GM23248 (cell line): ENCODE results near the gene LPCAT4. TPM values are rescaled to one million over a fixed set of nuclear protein-coding genes. Genes with fewer than 3 reads are reported as not detected.

Source experiments
- DNase-seq: peaks from one replicate; pipeline ENCODE4 v3.0.0-alpha.2; 2015
- H2AFZ ChIP-seq: fragments of 200-600 bp; sonication (generic); 2 replicates; pipeline ENCODE4 v1.6.1; 2016; ENCODE audit warnings: antibody characterized with exemption
- H3F3A ChIP-seq: fragments of 200-600 bp; sonication (generic); 2 replicates; pipeline ENCODE4 v1.6.1; 2016; ENCODE audit warnings: mild to moderate bottlenecking, antibody characterized with exemption, mixed run types; ENCODE audit not compliant: insufficient read depth
- H3K27ac ChIP-seq: fragments of 200-600 bp; sonication (generic); 2 replicates; pipeline ENCODE4 v1.5.1; 2016; ENCODE audit warnings: mild to moderate bottlenecking
- H3K27me3 ChIP-seq: fragments of 200-600 bp; sonication (generic); replicated peaks from 2 replicates; pipeline ENCODE4 v1.6.1; 2016; ENCODE audit warnings: mild to moderate bottlenecking; ENCODE audit not compliant: insufficient read depth
- H3K36me3 ChIP-seq: fragments of 200-600 bp; sonication (generic); 2 replicates; pipeline ENCODE4 v1.6.1; 2016; ENCODE audit warnings: low read depth, mild to moderate bottlenecking
- H3K4me1 ChIP-seq: fragments of 200-600 bp; sonication (generic); 2 replicates; pipeline ENCODE4 v1.6.1; 2016; ENCODE audit warnings: mild to moderate bottlenecking; ENCODE audit not compliant: insufficient read depth
- H3K4me2 ChIP-seq: fragments of 200-600 bp; sonication (generic); one replicate; pipeline ENCODE4 v1.6.1; 2016; ENCODE audit warnings: mild to moderate bottlenecking; ENCODE audit not compliant: unreplicated experiment
- H3K4me3 ChIP-seq: fragments of 200-600 bp; sonication (generic); 2 replicates; pipeline ENCODE4 v1.5.1; 2016; ENCODE audit warnings: mild to moderate bottlenecking
- H3K79me2 ChIP-seq: fragments of 200-600 bp; sonication (generic); 2 replicates; pipeline ENCODE4 v1.6.1; 2016; ENCODE audit warnings: mild to moderate bottlenecking; ENCODE audit not compliant: insufficient read depth
- H3K9ac ChIP-seq: fragments of 200-600 bp; sonication (generic); 2 replicates; pipeline ENCODE4 v1.6.1; 2016; ENCODE audit warnings: mild to moderate bottlenecking
- H3K9me2 ChIP-seq: fragments of 200-600 bp; sonication (generic); 2 replicates; pipeline ENCODE4 v1.6.1; 2016; ENCODE audit warnings: mixed run types, mild to moderate bottlenecking, moderate library complexity; ENCODE audit not compliant: insufficient read depth
- H3K9me3 ChIP-seq: fragments of 200-600 bp; sonication (generic); one replicate; pipeline ENCODE4 v1.6.1; 2017; ENCODE audit warnings: low read depth
- H4K20me1 ChIP-seq: fragments of 200-600 bp; sonication (generic); 2 replicates; pipeline ENCODE4 v1.6.0; 2016; ENCODE audit not compliant: insufficient read depth
- EZH2 ChIP-seq: fragments of 200-600 bp; sonication (generic); IDR thresholded peaks from 2 replicates; pipeline ENCODE4 v1.6.1; 2018; ENCODE audit warnings: antibody characterized with exemption, mild to moderate bottlenecking; ENCODE audit not compliant: insufficient read depth, poor library complexity, severe bottlenecking
- EZH2phosphoT487 ChIP-seq: fragments of 200-600 bp; sonication (generic); IDR thresholded peaks from 2 replicates; pipeline ENCODE4 v1.6.1; 2018; ENCODE audit warnings: antibody characterized with exemption, moderate library complexity, mild to moderate bottlenecking, low read depth; ENCODE audit not compliant: insufficient read depth
- WGBS, 2 experiments: methylation state at CpG; one replicate each; pipeline ENCODE4 v1.1.6; 2015 to 2017; ENCODE audit warnings: low lambda C conversion rate in 2 of 2, low coverage in 1 of 2; ENCODE audit errors: missing lambda C conversion rate in 2 of 2; 5-methylcytosine and 5-hydroxymethylcytosine counted together
- in situ Hi-C: fragments of 300-500 bp; cut with MboI; formaldehyde crosslinking; loops from 2 replicates; pipeline ENCODE4 v1.15.0; 2020
- polyA plus RNA-seq: library from polyadenylated mRNA; unstranded; fragments of >200 nt; fragmentation: Nextera tagmentation; extraction: Ambion mirVana; gene quantifications from 2 replicates; pipeline ENCODE4 v1.2.1, GENCODE V29; 2016
- total RNA-seq: library from RNA; depleted of rRNA; stranded (reverse); fragments of >200 nt; shearing (Covaris generic); gene quantifications from 2 replicates; pipeline ENCODE4 v1.2.3, GENCODE V29; 2014

The LPCAT4 gene
- total and polyA plus RNA-seq, 2 experiments from 2014 or later = 17.5 to 24.7 TPM

DNA sequence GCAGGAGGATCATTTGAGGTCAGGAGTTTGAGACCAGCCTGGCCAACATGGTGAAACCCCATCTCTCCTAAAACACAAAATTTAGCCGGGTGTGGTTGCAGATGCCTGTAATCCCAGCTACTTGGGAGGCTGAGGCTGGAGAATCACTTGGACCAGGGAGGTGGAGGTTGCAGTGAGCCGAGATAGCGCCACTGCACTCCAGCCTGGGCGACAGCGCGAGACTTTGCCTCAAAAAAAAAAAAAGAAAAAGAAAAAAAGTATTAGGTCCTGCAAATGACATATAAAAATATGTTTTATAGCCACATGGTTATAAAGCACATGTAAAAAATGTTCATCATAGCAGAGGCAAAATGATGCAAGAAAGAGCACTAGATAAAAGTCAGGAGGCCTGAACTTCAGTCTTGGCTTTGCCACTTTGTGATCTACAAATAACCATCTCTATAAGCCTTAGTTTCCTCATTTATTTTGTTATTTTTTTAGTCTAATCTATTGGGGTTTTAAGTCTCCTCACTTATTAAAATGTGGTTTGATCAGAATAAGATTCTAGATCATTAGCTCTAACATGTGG, 34.4 kb downstream of the LPCAT4 start:
- no peak for DNase-seq

DNA sequence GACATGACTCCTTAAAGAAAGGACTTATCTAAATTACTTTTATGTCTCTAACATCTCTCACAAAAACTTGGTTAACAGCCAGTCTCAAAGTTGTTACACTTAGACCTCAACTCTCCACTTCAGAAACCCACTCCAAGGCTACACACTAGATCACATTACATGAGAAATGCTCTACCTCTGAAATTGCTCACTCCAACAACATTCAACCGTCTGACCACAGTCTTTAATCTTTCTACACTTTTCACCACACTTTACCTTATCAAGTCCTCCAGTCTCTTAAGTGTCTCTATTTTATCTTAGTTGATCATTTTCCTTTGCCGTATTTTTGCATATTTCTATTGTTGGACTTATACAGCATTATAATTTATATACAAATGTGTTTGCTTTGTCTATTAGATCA, 35.2 kb downstream of the LPCAT4 start:
- no peaks in the 10 kb centered on the region for H3K36me3 ChIP-seq
- no peak overlapping the region for H3K4me2 ChIP-seq
- H3K9me3 ChIP-seq = no peaks in the 10 kb centered on the region
- H3K4me3 ChIP-seq = no peak overlapping the region
- in situ Hi-C loops = no loop called here
- no peak for DNase-seq
- no peaks in the 10 kb centered on the region for H4K20me1 ChIP-seq
- H3K79me2 ChIP-seq = peaks cover 26% of the 10 kb centered on the region
- TF ChIP-seq EZH2 = no peak
- TF ChIP-seq EZH2phosphoT487 = no peak
- peaks cover 30% of the 10 kb centered on the region for H3K4me1 ChIP-seq
- H2AFZ ChIP-seq = no peak overlapping the region
- H3K9ac ChIP-seq = no peak overlapping the region
- no peaks in the 10 kb centered on the region for H3K27me3 ChIP-seq
- 84 to 91% methylated on average over 2 of the region's 2 CpGs for WGBS, 2 experiments
- H3F3A ChIP-seq = peaks cover 29% of the 10 kb centered on the region
- no peak overlapping the region for H3K27ac ChIP-seq
- no peaks in the 10 kb centered on the region for H3K9me2 ChIP-seq

More for the DNA sequence above, 34.4 kb downstream of the LPCAT4 start:
- no peak overlapping the region for H3K4me3 ChIP-seq
- H2AFZ ChIP-seq = no peak overlapping the region
- H3K9me3 ChIP-seq = no peaks in the 10 kb centered on the region
- WGBS, 2 experiments = 90 to 96% methylated on average over 4 to 6 of the region's 6 CpGs
- TF ChIP-seq EZH2 (no peak), EZH2phosphoT487 (no peak)
- H4K20me1 ChIP-seq = no peaks in the 10 kb centered on the region
- in situ Hi-C loops = no loop called here
- H3F3A ChIP-seq = peaks cover 29% of the 10 kb centered on the region
- H3K9me2 ChIP-seq = no peaks in the 10 kb centered on the region
- no peak overlapping the region for H3K4me2 ChIP-seq
- H3K27me3 ChIP-seq = no peaks in the 10 kb centered on the region
- H3K27ac ChIP-seq = no peak overlapping the region
- H3K79me2 ChIP-seq = peaks cover 27% of the 10 kb centered on the region
- no peaks in the 10 kb centered on the region for H3K36me3 ChIP-seq
- peaks cover 32% of the 10 kb centered on the region for H3K4me1 ChIP-seq
- H3K9ac ChIP-seq = no peak overlapping the region

DNA sequence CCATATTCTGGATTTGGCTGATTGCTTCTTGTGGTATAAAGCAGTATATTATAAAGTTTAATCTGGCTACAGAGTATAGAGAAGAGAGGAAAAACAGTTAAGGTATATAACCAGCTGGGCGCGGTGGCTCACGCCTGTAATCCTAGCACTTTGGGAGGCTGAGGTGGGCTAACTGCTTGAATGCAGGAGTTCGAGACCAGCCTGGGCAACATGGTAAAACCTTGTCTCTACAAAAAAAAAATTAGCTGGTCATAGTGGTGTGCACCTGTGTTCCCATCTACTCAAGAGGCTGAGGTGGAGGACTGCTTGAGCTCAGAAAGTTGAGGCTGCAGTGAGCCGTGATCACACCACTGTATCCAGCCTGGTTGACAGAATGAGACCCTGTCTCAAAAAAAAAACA, 36.7 kb downstream of the LPCAT4 start:
- in situ Hi-C loops = no loop called here
- Histone ChIP-seq H3K36me3 (no peaks in the 10 kb centered on the region), H3K79me2 (peaks cover 25% of the 10 kb centered on the region; the same call in 1 of the 2 replicates), H3K9me3 (no peaks in the 10 kb centered on the region), H4K20me1 (no peaks in the 10 kb centered on the region), H2AFZ (no peak overlapping the region), H3F3A (peaks cover 15% of the 10 kb centered on the region), H3K9ac (no peak overlapping the region), H3K27me3 (no peaks in the 10 kb centered on the region), H3K9me2 (no peaks in the 10 kb centered on the region), H3K4me2 (no peak overlapping the region), H3K4me3 (no peak overlapping the region), H3K27ac (no peak overlapping the region), H3K4me1 (peaks cover 17% of the 10 kb centered on the region)
- TF ChIP-seq EZH2 (no peak), EZH2phosphoT487 (no peak)
- WGBS, 2 experiments = 93 to 96% methylated on average over 5 of the region's 5 CpGs
- no peak for DNase-seq

DNA sequence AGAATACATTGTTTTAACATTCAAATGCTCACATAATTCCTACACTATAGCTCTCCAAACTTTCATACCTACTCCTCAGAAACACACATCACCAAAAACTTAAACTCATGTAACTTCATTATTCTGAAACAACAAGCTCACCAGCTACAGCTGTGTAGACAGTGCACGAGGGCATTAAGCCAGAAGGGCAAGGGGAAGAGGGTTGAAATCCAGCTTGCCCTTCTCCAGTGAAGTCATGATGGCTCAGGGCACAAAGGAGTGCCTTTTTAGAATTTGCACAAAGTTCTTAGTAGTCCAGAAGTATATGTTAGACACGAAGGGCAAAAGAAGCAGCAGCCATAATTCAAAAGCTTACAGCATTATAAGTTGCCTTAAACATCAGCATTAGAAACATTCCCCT, 38.0 kb downstream of the LPCAT4 start:
- no peaks in the 10 kb centered on the region for H3K27me3 ChIP-seq
- no peak for DNase-seq
- H3K79me2 ChIP-seq = peaks cover 25% of the 10 kb centered on the region; the same call in 1 of the 2 replicates
- no peak overlapping the region for H3K27ac ChIP-seq
- no peaks in the 10 kb centered on the region for H3K36me3 ChIP-seq
- TF ChIP-seq EZH2 = no peak
- no peak for TF ChIP-seq EZH2phosphoT487
- no peak overlapping the region for H3K9ac ChIP-seq
- no peaks in the 10 kb centered on the region for H3K9me2 ChIP-seq
- peaks cover 2% of the 10 kb centered on the region for H3F3A ChIP-seq
- no peak overlapping the region for H3K4me2 ChIP-seq
- no peak overlapping the region for H3K4me3 ChIP-seq
- in situ Hi-C loops = no loop called here
- H2AFZ ChIP-seq = no peak overlapping the region
- no peaks in the 10 kb centered on the region for H3K9me3 ChIP-seq
- no peaks in the 10 kb centered on the region for H4K20me1 ChIP-seq
- H3K4me1 ChIP-seq = peaks cover 4% of the 10 kb centered on the region; the same call in 1 of the 2 replicates
- 46 to 53% methylated on average over 2 of the region's 2 CpGs for WGBS, 2 experiments

DNA sequence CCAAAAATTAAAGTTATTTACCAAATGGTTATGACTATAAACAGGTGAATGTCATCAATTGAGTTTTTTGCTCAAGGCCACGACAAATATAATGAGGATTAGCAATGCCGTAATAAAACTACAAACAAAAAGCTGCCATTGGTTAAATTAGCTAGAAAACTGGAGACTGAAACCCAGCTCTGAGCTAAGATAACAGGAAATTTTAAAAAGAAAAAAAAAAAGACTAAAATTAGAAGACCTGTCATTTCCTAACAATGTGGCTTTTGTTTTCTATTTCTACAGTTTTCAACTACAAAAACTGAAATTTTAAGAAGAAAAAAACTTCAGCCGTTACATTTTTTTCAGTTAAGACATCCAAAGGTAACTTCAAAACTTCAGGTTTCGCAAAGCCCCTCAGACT, 39.1 kb downstream of the LPCAT4 start:
- WGBS, 2 experiments = 91 to 94% methylated on average over 4 of the region's 4 CpGs
- Histone ChIP-seq H3K27ac (no peak overlapping the region), H3K36me3 (no peaks in the 10 kb centered on the region), H3K9me2 (no peaks in the 10 kb centered on the region), H3K4me3 (no peak overlapping the region), H3K27me3 (no peaks in the 10 kb centered on the region), H2AFZ (no peak overlapping the region), H3K4me2 (no peak overlapping the region), H4K20me1 (no peaks in the 10 kb centered on the region), H3K9me3 (no peaks in the 10 kb centered on the region), H3K4me1 (no peaks in the 10 kb centered on the region), H3K9ac (no peak overlapping the region), H3F3A (no peaks in the 10 kb centered on the region), H3K79me2 (peaks cover 26% of the 10 kb centered on the region; the same call in 1 of the 2 replicates)
- in situ Hi-C loops = no loop called here
- DNase-seq = no peak
- TF ChIP-seq EZH2phosphoT487 (no peak), EZH2 (no peak)
